Gastrocnemius medialis (tissue), 4 donors: ENCODE data around the gene ALDH4A1. TPM values are rescaled to one million over a fixed set of nuclear protein-coding genes. Genes with fewer than 3 reads are reported as not detected.

ENCODE experiments used
- ATAC-seq, 2 donors: fragments of 150-250 bp; one replicate each; pipeline ENCODE4 v1.9.1; 2016
- DNase-seq, 2 donors: peaks; one replicate each; pipeline ENCODE4 v3.0.0-alpha.2; 2019
- H3K27ac ChIP-seq, 4 donors: fragments of 200-600 bp; sonication (generic); 1 replicate in 1 of 4; 2 replicates in 3 of 4; pipeline ENCODE4 v1.5.1; 2016 to 2018; ENCODE audit warnings: mild to moderate bottlenecking in 2 of 4, moderate library complexity in 1 of 4
- H3K27me3 ChIP-seq, 3 donors: fragments of 200-600 bp; sonication (generic) in 2 of 3; 1 replicate in 1 of 3; 2 replicates in 2 of 3; pipeline versions ENCODE4 v1.5.1 to v1.6.0; 2016 to 2019; ENCODE audit warnings: mild to moderate bottlenecking in 1 of 3, moderate library complexity in 1 of 3
- H3K36me3 ChIP-seq, 2 donors: fragments of 200-600 bp; sonication (generic) in 1 of 2; one replicate each; pipeline ENCODE4 v1.5.1; 2017 to 2018
- H3K4me1 ChIP-seq, 2 donors: fragments of 200-600 bp; sonication (generic) in 1 of 2; one replicate each; pipeline ENCODE4 v1.5.1; 2016 to 2017; ENCODE audit warnings: mild to moderate bottlenecking in 2 of 2
- H3K4me3 ChIP-seq, 4 donors: fragments of 200-600 bp; sonication (generic) in 3 of 4; 1 replicate in 1 of 4; 2 replicates in 3 of 4; pipeline ENCODE4 v1.5.1; 2016 to 2019; ENCODE audit warnings: mild to moderate bottlenecking in 2 of 4
- H3K9me3 ChIP-seq, 3 donors: fragments of 200-600 bp; sonication (generic) in 2 of 3; 1 replicate in 1 of 3; 2 replicates in 2 of 3; pipeline ENCODE4 v1.5.1; 2016 to 2019
- CTCF ChIP-seq, 5 experiments: fragments of 450-650 bp in 3 of 5; fragments of 200-600 bp in 2 of 5; sonication (generic) in 2 of 5; IDR thresholded peaks in 4 of 5; conservative IDR thresholded peaks in 1 of 5; 1 replicate in 4 of 5; 2 replicates in 1 of 5; pipeline ENCODE4 v1.5.1; 2016 to 2019; ENCODE audit warnings: antibody characterized with exemption in 5 of 5, mild to moderate bottlenecking in 3 of 5, moderate library complexity in 3 of 5
- POLR2A ChIP-seq, 2 donors: fragments of 450-650 bp; IDR thresholded peaks; one replicate each; pipeline ENCODE4 v1.6.1; 2017; ENCODE audit warnings: antibody characterized with exemption in 2 of 2, mild to moderate bottlenecking in 2 of 2, moderate library complexity in 2 of 2
- in situ Hi-C, 4 donors: fragments of 200-750 bp; cut with MboI; loops; one replicate each; pipeline versions ENCODE4 v1.15.0 to v1.8.0; 2017; ENCODE audit warnings: low sequenced_read_pairs in 4 of 4
- intact Hi-C: fragments of 100-400 bp; cut with DNase I; formaldehyde crosslinking; loops from one replicate; pipeline ENCODE4 v1.15.1; 2023; ENCODE audit warnings: low total_unique reads
- total RNA-seq, 4 donors: library from RNA; depleted of rRNA; stranded (reverse); fragments of >200 nt; gene quantifications; one replicate each; pipeline versions ENCODE4 v1.1.0 to v1.2.3, GENCODE V29; 2016

ALDH4A1 gene
- total RNA-seq, 4 donors from 2014 or later: 22.8 to 35.3 (median 31.4) TPM

GRCh38 chr1:18884727-18885126 lies 17.6 kb downstream of the ALDH4A1 start:
- Histone ChIP-seq H3K36me3 (peaks cover 0 to 9% of the 10 kb centered on the region in 2 donors), H3K27me3 (no peaks in the 10 kb centered on the region), H3K4me1 (peaks cover 21 to 31% of the 10 kb centered on the region in 2 donors), H3K27ac (no peak overlapping the region), H3K9me3 (no peaks in the 10 kb centered on the region), H3K4me3 (no peak overlapping the region)
- intact Hi-C loops (loop anchor here (1.0 to 5.0 kb wide), 3 partner anchors 28 to 1792 kb away; no protein-coding TSS in a partner anchor), in situ Hi-C loops (no loop called here)
- DNase-seq (no peak), ATAC-seq (no peak)
- TF ChIP-seq POLR2A (IDR thresholded peaks at IDR 0.05): no peak
- TF ChIP-seq CTCF (IDR thresholded peaks at IDR 0.05 in 4 of 5, conservative IDR thresholded peaks at IDR 0.05 in 1 of 5): no peak

GRCh38 chr1:18884419-18884717 lies 18.0 kb downstream of the ALDH4A1 start:
- DNase-seq: no peak
- Histone ChIP-seq H3K27ac (no peak overlapping the region), H3K27me3 (no peaks in the 10 kb centered on the region), H3K4me1 (peaks cover 21 to 31% of the 10 kb centered on the region in 2 donors), H3K36me3 (peaks cover 0 to 6% of the 10 kb centered on the region in 2 donors), H3K9me3 (no peaks in the 10 kb centered on the region), H3K4me3 (no peak overlapping the region)
- peak in 2 of 5 experiments; percentile 0 to 5 for TF ChIP-seq CTCF (IDR thresholded peaks at IDR 0.05 in 4 of 5, conservative IDR thresholded peaks at IDR 0.05 in 1 of 5)
- no peak for TF ChIP-seq POLR2A (IDR thresholded peaks at IDR 0.05)
- ATAC-seq: no peak
- intact Hi-C loops: loop anchor here (1.0 to 5.0 kb wide), 3 partner anchors 28 to 1792 kb away; no protein-coding TSS in a partner anchor
- in situ Hi-C loops: no loop called here

GRCh38 chr1:18883636-18884418 lies 18.5 kb downstream of the ALDH4A1 start:
- TF ChIP-seq CTCF (IDR thresholded peaks at IDR 0.05 in 4 of 5, conservative IDR thresholded peaks at IDR 0.05 in 1 of 5) (peak; percentile 87 to 92 (median 90)), POLR2A (IDR thresholded peaks at IDR 0.05) (no peak)
- in situ Hi-C loops: no loop called here
- H3K36me3 ChIP-seq: peaks cover 0 to under 1% of the 10 kb centered on the region in 2 donors
- H3K27ac ChIP-seq: peak overlapping the region in 1 of 4 donors; percentile 81
- ATAC-seq (peak; percentile 24 to 78), DNase-seq (peak; percentile 60 to 70)
- intact Hi-C loops: loop anchor here (1.0 to 5.0 kb wide), 3 partner anchors 28 to 1792 kb away; no protein-coding TSS in a partner anchor
- H3K27me3 ChIP-seq: no peaks in the 10 kb centered on the region
- no peaks in the 10 kb centered on the region for H3K9me3 ChIP-seq
- H3K4me1 ChIP-seq: peaks cover 21 to 31% of the 10 kb centered on the region in 2 donors
- H3K4me3 ChIP-seq: no peak overlapping the region

- no peak for DNase-seq
- Histone ChIP-seq H3K4me1 (peaks cover 21 to 31% of the 10 kb centered on the region in 2 donors), H3K36me3 (no peaks in the 10 kb centered on the region), H3K4me3 (no peak overlapping the region), H3K9me3 (no peaks in the 10 kb centered on the region), H3K27me3 (no peaks in the 10 kb centered on the region), H3K27ac (peak overlapping the region; percentile 51 to 81 (median 58))
- no peak for TF ChIP-seq CTCF (IDR thresholded peaks at IDR 0.05 in 4 of 5, conservative IDR thresholded peaks at IDR 0.05 in 1 of 5)
- no peak for TF ChIP-seq POLR2A (IDR thresholded peaks at IDR 0.05)
- ATAC-seq: no peak
- intact Hi-C loops (loop anchor here (5.0 kb wide), 1 partner anchor 1791 kb away; no protein-coding TSS in a partner anchor), in situ Hi-C loops (no loop called here)
These were observed 19.3 kb downstream of the ALDH4A1 start for GRCh38 chr1:18883079-18883478.
